Mucosa of descending colon (tissue), 3 donors: ENCODE data around the gene MPRIP. TPM values are rescaled to one million over a fixed set of nuclear protein-coding genes. Genes with fewer than 3 reads are reported as not detected.
A peak's percentile ranks its signal among the peaks of the same experiment; 100 is the strongest.

Experiments
- ATAC-seq: fragments of 200-7000 bp; cut with Tn5 transposase; one replicate; pipeline ENCODE4 v1.9.1; 2020; ENCODE audit warnings: mild to moderate bottlenecking, moderate library complexity
- DNase-seq, 3 donors: peaks; one replicate each; pipeline ENCODE4 v3.0.0-alpha.2; 2020
- H3K36me3 ChIP-seq: fragments of 200-600 bp; one replicate; pipeline ENCODE4 v1.8.0; 2021; ENCODE audit warnings: low read depth, mild to moderate bottlenecking
- H3K4me1 ChIP-seq: fragments of 200-600 bp; one replicate; pipeline ENCODE4 v1.8.0; 2021; ENCODE audit warnings: low read depth, mild to moderate bottlenecking
- H3K4me3 ChIP-seq: fragments of 200-600 bp; one replicate; pipeline ENCODE4 v1.8.0; 2021; ENCODE audit warnings: mild to moderate bottlenecking
- H3K9me3 ChIP-seq: fragments of 200-600 bp; one replicate; pipeline ENCODE4 v1.8.0; 2021; ENCODE audit warnings: mild to moderate bottlenecking
- intact Hi-C, 2 donors: fragments of 100-400 bp; cut with DNase I in 1 of 2; cut with micrococcal nuclease in 1 of 2; formaldehyde crosslinking; loops; one replicate each; pipeline versions ENCODE4 v1.11.0 to v1.11.1; 2022; cut with DNase I, micrococcal nuclease
- total RNA-seq, 3 donors: library from RNA; stranded (reverse); fragmentation: NEBNext Ultra II Directional in 2 of 3; extraction: Animal tissue kit (Norgen Biotek cat#: 25700) in 2 of 3; gene quantifications; one replicate each; pipeline versions ENCODE4 v1.2.1 to v1.2.4, GENCODE V29; 2021 to 2023
- TF ChIP-seq, protein P1 (sequence below): fragments of 200-600 bp; IDR thresholded peaks from one replicate; pipeline ENCODE4 v1.8.0; 2022; ENCODE audit warnings: antibody characterized with exemption, mild to moderate bottlenecking
- donor health status: DM: no; HTN: no; CAD: no; lungs with moderate emphysema.
- donor health status: DM: no; HTN: no; CAD: no.
- donor health status: DM: no; HTN: yes; CAD: no.

Gene MPRIP
- total RNA-seq, 3 donors from 2014 or later = 150 to 249 (median 231) TPM

DNA sequence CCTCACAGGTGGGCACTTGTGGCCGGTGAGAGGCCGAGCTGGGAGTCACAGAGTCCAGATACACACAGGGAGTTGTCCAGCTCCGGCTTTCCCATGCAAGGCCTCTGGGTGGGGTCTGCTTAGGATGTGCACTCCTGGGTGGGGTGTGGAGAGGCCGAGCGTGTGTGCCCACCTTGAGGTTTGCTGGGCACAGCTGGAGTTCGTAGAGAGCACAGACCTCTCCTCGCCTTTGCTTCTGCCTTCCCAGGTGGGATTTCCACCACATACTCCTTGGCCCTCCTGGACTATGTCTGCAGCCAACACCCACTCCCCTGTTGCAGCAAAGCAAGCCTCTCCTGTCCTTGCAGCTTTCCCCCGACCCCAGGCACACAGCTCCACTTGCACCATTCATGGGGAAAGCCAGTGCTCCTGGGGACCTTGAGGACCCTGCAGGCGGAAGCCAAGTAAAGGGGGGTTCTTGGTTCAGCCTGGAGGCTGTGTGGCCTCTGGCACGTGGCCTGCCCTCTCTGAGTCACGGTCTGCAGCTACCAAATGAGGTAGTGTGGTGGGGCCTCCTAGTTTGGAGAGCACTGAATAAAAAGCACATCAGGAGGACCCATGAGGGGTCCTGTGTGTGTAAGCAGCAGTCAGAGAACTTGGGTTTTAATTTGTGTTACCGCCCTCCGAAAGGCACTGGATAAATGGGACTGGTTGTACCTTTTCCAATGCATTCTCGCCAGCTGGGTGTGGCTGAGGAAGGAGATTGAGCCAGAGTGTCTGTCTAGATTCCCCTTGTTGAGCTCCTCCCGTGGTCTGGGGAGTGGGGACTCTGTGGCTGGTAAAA, 31.5 kb downstream of the MPRIP start:
- Histone ChIP-seq H3K9me3 (no peaks in the 10 kb centered on the region), H3K36me3 (no peaks in the 10 kb centered on the region), H3K4me3 (no peak overlapping the region), H3K4me1 (peaks cover 45% of the 10 kb centered on the region)
- TF ChIP-seq, protein P1, sequence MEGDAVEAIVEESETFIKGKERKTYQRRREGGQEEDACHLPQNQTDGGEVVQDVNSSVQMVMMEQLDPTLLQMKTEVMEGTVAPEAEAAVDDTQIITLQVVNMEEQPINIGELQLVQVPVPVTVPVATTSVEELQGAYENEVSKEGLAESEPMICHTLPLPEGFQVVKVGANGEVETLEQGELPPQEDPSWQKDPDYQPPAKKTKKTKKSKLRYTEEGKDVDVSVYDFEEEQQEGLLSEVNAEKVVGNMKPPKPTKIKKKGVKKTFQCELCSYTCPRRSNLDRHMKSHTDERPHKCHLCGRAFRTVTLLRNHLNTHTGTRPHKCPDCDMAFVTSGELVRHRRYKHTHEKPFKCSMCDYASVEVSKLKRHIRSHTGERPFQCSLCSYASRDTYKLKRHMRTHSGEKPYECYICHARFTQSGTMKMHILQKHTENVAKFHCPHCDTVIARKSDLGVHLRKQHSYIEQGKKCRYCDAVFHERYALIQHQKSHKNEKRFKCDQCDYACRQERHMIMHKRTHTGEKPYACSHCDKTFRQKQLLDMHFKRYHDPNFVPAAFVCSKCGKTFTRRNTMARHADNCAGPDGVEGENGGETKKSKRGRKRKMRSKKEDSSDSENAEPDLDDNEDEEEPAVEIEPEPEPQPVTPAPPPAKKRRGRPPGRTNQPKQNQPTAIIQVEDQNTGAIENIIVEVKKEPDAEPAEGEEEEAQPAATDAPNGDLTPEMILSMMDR = no peak
- DNase-seq (peak in 1 of 3 donors; percentile 26), ATAC-seq (no peak)
- intact Hi-C loops = no loop called here

DNA sequence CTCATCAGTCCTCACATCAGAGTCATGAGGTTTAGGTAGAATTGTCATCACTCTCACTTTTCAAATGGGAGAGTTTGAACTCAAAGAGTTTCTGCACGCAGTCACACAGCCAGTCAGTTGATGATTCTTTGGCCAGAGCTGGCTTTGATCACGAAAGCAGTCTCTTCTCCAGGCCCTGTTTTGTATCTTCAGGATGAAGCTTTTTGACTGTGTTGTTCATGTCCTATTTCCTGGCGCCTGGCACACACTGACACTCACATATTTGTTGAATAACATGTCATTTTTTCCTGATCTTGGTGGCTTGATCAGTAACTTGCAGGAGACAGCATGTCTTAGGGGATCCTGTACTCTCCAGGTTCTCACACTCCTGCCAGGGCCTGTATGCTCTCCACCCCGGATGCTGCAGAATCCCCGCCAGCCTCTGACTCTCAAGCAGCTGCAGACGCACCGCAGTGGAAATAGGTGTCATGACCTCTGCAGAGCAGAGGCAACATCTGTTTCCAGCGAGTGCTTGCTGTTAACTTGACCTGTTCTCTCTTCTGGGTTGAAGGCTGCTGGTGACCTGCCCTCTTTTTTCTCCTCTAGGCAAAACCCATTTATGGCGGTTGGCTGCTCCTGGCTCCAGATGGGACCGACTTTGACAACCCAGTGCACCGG, 33.0 kb downstream of the MPRIP start:
- TF ChIP-seq, protein P1 = no peak
- Histone ChIP-seq H3K36me3 (no peaks in the 10 kb centered on the region), H3K9me3 (no peaks in the 10 kb centered on the region), H3K4me3 (no peak overlapping the region), H3K4me1 (peaks cover 55% of the 10 kb centered on the region)
- DNase-seq = peak in 2 of 3 donors; percentile 32 to 53
- intact Hi-C loops = no loop called here
- ATAC-seq = no peak

DNA sequence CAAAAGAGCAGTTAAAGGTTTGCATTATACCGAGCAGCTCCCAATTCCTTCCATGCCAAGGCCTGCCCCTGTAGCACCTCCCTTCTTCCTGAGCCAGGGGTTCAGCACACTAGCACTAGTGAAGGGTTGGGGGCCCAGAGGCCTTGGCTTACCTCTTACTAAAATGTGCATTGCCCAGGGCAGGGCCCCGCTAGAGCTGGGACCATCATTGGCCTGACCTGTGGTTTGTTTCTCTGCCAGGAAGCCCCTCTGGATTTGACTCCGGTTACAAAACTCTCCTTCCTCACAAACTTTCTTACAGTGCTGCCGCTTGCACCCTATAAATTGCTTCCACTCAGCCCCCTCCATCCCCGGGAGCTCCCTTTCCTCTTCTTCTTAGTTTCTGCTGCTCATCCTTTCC, 33.8 kb downstream of the MPRIP start:
- Histone ChIP-seq H3K4me1 (peaks cover 62% of the 10 kb centered on the region), H3K4me3 (no peak overlapping the region), H3K36me3 (no peaks in the 10 kb centered on the region), H3K9me3 (no peaks in the 10 kb centered on the region)
- DNase-seq (peak in 1 of 3 donors; percentile 11), ATAC-seq (no peak)
- TF ChIP-seq, protein P1 = no peak
- intact Hi-C loops = no loop called here

DNA sequence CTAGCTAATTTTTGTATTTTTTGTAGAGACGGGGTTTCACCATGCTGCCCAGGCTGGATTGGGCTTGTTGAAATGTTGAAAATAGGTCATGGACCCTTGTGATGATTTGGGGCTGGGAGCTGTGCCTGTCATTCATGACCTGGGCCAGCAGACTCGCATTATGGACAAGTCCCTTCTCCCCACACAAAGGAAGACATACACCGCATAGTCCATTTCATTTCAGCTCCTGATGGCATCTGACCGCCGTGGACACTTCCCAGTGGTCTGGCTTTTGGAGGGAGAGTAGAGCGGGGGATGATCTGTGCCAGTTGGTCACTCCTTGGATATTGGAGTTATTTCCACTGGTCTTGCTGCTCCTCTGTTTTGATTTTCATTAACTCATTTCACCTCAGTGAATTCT, 34.8 kb downstream of the MPRIP start:
- peak in 1 of 3 donors; percentile 13 for DNase-seq
- TF ChIP-seq, protein P1 = no peak
- ATAC-seq = no peak
- intact Hi-C loops = no loop called here
- Histone ChIP-seq H3K4me3 (no peak overlapping the region), H3K4me1 (peaks cover 56% of the 10 kb centered on the region), H3K36me3 (no peaks in the 10 kb centered on the region), H3K9me3 (no peaks in the 10 kb centered on the region)

DNA sequence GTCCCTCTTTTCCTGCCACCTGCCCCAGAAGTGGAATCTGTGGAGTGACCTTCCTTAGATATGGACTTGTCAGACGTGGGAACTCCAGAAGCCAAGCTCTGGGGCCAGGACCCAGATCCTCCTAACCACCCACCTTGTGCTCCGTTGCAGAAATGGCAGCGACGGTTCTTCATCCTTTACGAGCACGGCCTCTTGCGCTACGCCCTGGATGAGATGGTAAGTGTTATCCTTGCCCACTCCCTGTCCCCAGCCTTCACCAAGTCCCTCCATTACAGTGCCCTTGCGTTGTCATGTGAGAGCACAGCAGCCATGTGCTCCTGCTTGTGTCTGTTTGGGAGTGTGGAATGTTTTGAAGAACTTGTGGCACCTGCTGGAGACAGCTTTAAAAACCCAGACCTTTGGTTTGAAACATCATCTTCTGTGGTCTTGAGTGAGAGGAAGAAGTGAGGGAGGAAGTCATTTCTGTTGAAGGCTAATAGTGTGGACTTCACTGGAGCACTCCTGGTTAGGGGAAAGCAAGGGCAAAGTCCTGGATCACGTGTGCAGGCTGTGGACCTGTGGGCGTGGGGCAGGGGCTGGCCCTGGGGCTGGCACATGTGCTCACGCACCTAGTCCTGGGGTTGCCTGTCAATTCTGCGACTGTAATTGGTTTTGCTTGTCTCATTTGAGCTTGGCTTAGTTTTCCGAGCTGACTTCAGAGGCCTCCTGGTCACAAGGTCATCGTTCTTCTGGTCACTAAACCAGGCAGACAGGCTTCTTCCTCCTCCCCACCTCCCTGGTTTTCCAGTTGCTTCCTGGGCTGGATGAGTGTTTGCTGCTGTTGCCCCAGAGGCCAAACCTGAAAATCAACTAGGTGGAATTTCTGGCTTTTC, 35.8 kb downstream of the MPRIP start:
- intact Hi-C loops = no loop called here
- ATAC-seq (peak; percentile 93), DNase-seq (peak; percentile 73 to 79 (median 78))
- Histone ChIP-seq H3K36me3 (no peaks in the 10 kb centered on the region), H3K9me3 (no peaks in the 10 kb centered on the region), H3K4me1 (peaks cover 54% of the 10 kb centered on the region), H3K4me3 (no peak overlapping the region)
- TF ChIP-seq, protein P1 = no peak
